NCI-H526 treated with DMSO at 0.1 percent for 48 hours (cell line): Measurements from ENCODE around the gene GPR65.
"Not testable (repeated sequence)": the region's sequence is repeated elsewhere in the genome, so short reads cannot be mapped to it uniquely, and the experiment has no call there.

Source experiments
- DNase-seq: peaks from one replicate; lab custom pipeline; 2025; lab: John Stamatoyannopoulos, UW

The GPR65 gene

DNA sequence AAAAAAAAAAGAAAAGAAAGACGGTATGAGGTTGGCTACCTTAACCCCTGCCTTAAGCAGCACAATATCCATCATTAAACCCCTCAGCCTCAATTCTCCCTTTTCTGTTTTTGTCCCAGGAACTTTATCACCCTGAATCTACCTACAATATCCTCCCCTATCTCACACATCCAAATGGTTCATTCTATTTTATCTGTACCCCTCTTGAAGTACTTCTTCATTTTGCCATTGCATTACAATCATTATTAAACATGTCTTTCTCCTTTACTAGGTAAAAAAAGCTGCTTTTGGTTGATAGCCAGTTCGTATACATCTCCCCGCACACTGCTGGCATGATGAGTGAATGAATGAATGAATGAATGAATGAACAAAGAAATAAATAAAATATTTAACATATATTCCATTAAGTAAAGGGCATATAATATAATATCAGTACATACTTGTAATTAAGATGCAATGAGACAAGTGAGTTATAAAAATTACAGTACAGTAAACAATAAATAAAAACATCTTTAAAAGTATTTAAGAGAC, 364 bp upstream of the GPR65 start:
- no peak for DNase-seq

DNA sequence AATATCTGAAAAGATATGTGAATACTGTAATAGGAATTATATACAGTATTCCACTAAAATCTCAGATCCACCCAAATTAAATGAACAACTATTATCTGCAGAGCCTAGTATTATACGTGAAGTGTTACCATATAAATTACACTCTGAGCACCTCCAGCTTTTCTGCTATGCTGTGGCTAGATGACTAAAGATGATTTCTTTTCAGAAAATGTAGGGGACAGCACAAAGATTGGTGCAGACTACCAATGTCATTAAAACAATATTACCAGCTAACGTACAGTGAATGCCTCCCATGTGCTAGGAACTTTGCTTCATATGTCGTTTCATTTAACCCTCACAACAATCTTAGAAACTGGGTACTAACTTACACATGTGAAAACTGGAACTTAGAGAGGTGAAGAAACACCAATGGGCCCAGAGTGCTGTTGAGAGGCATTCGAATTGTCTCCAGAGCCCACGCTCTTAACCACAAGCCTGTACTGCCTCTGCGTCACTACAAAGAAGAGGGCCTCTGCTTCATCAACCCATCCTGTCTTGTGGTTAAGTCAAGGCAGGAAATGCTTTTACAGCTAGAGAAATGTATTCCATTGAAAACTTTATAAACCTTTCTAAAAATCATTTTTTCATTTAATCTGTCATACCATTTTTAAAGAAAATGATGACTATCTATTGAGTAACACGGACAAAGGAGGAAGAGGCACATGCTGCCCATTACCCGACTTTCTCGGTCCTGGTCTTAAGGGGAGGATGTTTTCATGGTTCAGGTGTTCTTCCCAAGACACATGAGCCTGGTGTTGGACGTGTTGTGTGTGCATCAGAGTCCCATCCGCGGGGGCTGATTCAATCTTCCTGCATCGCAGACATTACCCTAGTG, 1.3 kb downstream of the GPR65 start:
- no peak for DNase-seq

DNA sequence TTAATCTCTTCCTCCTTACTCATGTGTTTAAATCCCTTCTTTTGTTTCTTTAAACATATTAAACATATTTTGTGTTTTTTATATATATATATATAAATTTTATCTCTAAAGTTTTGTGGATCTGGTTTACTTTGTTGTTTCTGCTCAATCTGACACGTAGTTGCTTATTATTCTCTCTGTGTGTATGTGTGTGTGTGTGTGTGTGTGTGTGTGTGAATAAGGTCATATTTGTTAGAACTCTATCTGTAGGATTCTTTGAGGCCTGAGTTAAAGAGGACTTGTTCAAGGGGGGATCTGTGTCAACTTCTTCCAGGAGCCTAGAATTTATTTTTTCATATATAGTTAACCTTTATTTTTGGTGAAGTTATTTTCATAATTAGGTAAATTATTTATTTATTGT, 2.7 kb downstream of the GPR65 start:
- DNase-seq: no peak

DNA sequence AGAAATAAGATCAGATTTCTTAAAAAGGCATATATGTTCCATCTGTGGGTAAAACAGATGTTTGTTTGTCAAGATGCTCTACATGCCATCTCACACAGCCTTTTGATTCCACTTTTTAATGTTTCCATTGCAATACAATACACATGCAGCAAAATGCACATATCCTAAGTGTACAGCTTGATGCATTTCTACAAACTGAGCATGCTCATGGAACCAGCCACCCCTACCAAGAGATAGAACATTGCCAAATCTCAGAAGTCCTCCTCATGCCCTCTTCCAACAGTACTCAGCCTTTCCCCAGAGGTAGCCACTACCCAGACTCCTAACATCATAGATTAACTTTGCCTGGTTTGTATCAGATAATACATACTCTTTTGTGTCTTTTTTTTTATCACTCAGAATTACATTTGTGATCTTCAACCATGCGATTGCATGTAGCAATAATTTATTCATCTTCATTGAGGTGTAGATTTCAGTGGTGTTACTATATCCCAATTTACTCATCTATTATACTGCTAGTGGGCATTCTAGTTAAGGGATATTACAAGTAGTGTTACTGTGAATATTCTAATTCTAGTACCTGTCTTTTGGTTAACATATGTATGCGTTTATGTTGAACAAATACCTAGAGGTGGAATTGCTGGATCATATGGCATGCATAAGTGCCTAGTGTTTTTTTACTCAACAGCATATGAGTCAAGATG, 3.3 kb downstream of the GPR65 start:
- no peak for DNase-seq

DNA sequence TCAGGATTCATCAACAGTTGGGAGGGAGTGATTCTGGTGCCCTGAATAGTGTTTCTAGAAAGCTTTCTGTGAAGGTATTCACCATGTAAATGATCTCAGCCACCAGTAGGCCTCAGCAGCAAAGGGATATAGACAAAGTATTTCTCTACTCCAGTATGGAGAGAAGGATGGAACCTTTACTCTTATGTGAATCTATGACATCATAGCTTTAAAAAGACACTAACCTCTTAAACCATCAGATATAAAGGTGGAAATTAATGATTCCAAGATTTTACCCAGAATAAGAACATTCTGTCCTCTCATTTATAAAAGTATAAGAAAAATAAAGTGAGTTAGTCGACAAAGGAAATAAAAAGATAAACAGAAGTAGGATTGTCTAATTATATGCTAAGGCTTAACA, 4.6 kb downstream of the GPR65 start:
- no peak for DNase-seq

DNA sequence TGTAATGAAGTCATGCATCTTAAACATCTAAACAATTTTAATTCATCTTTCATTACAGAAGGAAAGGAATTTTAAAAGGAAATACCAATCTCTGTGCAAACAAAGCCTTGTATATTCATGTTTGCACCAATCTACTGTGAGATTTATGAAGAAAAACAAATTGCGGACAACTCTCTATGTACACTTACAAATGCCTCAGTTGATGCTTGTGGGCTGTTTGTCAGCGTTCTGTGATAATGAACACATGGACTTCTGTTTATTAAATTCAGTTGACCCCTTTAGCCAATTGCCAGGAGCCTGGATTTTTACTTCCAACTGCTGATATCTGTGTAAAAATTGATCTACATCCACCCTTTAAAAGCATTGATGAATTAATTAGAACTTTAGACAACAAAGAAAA, 5.4 kb downstream of the GPR65 start:
- DNase-seq: no peak

DNA sequence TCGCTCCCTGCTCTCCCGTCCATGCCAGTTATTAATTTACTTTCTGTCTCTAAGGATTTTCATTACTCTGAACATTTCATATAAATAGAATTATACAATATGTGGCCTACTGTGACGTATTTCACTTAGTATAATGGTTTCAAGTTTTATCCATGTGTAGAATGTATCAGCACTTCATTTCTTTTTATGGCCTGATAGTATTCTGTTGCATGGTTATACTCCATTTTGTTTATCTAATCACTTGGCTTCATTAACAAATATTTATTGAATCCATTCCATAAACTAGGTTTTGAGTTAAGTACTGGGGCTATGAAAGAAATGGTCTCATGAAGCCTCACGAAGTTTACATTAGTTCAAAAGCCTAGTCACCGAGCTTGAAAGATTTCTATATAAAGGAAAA, 7.6 kb downstream of the GPR65 start:
- DNase-seq: no peak

DNA sequence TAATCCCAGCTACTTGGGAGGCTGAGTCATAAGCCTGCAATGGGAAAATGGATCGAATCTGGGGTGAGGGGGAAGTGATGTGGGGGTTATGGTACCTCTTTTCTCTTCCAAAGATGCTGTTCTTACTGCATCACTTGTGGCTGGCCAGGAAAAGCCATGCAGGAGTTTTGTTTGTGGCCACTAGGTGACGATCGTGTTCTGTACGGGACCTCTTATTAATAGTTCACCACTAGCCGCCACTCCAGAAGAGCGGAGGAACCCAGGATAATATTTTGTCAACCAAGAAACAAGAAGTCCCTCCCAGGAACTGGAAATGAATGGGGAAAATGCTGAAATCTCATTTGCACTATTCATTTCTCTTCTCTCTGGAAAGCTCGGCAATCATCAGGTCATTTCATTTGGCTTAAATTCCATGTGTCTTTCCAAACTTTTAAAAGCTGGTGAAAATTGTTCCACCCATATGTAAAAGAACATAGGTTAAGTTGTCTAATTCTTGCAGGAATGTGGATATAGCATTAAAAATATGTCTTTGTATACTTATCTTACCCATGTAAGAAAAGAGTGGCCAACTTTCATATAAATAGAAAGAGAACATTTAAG, 8.9 kb downstream of the GPR65 start:
- peak; percentile 40 for DNase-seq

DNA sequence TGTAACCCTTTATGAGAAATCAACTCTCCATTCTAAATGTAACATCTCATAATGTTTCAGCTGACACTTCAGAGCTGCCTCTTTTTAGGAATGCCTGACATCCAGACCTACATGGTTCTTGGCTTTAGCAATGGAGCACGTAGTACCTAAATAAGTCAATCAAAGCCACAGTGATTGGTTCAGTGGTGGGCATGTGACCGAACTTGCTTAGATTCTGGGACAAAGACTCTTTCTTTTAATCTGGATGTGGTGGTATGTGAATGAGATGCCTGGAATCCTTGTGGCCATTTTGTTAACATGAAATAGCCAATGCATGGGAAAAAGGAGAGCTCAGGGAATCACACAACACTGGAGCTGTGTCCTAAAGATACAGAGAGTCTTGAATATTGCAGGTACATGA, 11.8 kb downstream of the GPR65 start:
- no peak for DNase-seq

DNA sequence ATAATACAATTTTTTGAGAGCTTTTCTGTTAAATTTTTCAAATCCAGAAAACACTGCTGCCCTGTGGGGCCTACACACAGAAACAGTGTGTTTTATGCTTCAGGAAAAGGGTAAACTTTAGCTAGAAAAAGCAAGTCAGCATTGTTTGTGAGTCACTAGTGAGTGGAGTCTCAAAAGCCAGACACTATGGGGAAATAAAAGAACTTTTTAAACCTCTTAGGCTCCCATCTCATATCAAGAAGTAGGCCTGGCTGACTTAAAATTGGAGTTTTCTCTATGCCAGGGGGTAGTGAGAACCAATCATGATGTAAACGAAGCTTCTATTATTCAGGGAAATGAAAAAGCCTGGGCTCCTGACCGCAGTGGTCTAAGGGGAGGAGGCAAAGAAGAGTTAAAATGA, 12.6 kb downstream of the GPR65 start:
- no peak for DNase-seq

DNA sequence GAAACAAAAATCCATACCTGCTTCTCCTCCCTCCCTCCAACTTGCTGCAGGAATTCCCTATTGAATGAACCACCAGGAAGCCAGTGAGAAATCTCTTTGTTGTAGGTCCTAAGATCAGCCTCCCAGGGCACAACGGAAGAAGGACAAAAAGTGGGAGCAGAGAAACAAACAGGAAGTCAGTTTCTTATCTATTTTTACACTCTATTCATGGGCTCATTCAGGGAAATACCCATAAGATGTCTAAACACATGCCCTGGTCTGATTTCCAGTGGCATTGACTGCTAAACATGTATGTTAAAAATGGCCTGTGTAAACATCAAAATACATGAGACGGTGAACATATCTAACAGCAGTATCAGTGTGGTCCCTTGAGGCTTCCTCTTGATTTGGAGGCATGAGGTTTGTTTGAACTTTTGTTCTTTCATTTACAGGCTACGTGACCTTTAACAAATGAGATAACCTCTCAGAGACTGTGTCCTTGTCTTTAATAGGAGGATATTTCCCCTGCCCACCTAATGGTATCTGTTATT, 18.8 kb downstream of the GPR65 start:
- DNase-seq: no peak

DNA sequence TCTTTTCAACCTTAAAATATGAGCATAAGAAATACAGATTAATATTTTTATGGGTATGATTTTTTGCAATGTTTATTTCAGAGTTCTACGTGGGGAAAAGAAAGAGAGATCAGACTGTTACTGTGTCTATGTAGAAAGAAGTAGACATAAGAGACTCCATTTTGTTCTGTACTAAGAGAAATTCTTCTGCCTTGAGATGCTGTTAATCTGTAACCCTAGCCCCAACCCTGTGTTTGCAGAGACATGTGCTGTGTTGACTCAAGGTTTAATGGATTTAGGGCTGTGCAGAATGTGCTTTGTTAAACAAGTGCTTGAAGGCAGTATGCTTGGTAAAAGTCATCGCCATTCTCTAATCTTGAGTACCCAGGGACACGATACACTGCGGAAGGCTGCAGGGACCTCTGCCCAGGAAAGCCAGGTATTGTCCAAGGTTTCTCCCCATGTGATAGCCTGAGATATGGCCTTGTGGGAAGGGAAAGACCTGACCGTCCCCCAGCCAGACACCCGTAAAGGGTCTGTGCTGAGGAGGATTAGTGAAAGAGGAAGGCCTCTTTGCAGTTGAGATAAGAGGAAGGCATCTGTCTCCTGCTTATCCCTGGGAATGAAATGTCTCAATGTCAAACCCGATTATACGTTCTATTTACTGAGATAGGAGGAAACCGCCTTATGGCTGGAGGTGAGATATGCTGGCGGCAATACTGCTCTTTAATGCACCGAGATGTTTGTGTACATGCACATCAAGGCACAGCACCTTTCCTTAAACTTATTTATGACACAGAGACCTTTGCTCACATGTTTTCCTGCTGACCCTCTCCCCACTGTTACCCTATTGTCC, 19.5 kb downstream of the GPR65 start:
- not testable (repeated sequence) for DNase-seq

DNA sequence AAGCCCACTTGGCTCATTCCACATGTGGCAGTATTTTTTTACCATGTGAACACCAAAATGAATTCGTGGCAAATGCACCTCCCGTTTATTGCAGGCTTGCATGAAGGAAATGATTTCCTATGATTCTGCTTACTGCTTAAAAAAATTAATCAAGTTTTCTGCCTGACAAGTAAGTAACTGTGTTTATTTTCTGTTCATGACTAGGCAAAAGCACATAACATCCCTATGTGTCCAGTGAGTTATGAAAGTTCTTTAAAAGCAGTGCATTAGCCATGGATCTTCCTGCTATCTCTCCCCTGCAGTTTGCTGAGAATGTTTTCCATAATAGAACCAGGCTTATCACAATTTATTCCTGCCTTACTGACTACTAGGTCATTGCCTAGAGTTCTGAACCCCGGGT, 20.4 kb downstream of the GPR65 start:
- no peak for DNase-seq

DNA sequence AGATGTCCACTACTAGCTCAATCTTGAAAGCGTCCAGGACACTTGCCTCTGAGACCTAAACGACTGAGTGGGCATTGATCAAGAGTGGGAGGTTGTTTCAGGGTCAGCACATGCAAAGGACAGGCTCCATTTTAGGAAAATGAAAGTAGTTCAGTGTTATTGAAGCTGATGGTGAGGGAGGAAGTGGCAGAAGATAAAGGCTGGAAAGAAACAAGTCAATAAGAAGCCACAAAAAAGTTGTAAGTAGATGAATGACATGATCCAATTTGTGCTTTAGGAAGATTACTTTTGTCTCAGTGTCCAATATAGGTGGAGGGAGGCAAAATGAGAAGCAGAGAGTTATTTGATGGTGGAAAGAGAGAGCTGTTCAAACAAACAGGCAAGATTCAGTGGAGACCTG, 22.0 kb downstream of the GPR65 start:
- DNase-seq: no peak

DNA sequence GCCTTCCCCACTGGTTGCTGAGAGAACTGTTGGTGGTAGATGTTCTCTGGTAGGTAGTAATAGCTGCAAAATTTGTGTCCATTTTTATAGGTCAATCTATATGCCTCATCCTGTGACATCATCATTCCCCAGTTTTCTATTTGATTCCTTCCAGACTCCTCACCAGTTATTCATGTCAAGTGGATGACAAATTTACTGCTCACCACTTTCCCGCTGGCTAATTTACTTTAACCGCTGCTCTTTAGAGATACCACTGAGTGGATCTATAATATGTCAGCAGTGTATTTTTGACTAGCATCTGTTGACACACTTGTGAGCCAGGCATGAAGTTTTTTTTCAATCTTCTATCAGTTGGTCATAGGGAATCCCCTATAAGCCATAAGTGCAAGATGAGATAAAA, 24.6 kb downstream of the GPR65 start:
- DNase-seq: no peak

DNA sequence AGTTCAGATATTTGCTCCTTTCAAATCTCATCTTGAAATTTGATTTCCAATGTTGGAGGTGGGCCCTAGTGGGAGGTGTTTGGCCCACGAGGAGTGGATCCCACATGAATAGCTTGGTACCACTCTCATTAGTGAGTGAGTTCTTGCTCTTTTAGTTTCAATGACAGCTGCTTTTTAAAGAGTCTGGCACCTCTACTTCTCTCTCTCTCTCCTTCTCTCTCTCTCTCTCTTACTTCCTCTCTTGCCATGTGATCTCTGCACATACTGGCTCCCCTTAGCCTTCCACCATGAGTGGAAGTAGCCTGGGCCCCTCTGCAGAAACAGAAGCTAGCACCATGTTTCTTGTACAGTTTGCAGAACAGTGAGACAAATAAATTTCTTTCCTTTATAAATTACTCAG, 25.1 kb downstream of the GPR65 start:
- DNase-seq: no peak

DNA sequence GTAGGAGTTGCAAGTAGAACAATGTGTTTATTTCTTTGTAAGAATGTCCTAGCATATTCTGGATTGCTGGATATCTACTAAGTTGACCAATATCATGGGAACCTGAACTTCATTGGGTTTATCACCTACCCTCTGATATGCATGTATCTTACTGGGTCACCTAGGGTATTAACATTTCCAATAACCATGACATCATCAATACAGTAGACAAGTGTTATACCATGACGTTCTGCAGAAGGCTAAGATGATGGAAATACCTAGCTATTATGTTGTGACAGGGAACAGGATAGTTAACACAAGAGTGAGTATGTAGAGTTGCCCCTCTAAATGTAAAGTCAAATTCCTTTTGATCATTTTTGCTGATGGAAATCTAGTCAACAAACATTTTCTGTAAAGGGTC, 26.0 kb downstream of the GPR65 start:
- no peak for DNase-seq

DNA sequence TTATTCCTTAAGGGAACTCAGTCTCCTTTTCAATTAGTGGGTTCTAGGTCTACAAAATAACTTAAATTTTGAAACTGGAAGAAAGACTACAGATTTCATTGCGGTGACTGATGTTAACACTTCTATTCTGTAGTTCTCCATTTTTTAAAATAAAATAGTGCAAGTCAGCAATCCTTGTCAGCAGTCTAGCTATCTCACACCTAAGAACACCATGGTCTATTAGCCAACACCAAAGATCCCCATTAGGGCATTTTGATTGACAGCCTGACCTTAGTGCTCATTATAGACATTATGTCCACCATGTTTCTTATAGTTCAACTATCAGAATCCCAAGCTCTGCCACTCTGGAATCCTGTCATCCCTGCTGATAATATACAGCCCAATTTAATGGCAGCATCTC, 27.4 kb downstream of the GPR65 start:
- DNase-seq: no peak

DNA sequence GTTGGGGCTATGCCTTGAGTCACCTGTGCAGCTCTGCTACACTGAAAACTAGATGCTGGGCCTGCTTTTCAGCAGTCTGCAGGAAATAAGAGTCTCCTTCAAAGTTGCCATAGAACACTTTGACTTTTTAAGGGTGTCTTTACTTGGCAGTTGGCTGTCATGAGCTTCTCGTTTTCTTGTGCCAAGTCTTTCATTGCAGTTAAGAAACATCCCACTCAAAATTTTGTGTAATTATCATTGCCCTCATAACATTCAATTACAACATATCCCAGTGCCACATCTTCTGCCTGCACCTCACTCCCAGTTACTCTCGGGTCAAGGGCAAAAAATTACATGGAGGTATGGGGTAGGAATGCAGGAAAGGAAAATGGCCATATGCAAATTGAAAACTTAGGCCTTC, 29.1 kb downstream of the GPR65 start:
- no peak for DNase-seq

DNA sequence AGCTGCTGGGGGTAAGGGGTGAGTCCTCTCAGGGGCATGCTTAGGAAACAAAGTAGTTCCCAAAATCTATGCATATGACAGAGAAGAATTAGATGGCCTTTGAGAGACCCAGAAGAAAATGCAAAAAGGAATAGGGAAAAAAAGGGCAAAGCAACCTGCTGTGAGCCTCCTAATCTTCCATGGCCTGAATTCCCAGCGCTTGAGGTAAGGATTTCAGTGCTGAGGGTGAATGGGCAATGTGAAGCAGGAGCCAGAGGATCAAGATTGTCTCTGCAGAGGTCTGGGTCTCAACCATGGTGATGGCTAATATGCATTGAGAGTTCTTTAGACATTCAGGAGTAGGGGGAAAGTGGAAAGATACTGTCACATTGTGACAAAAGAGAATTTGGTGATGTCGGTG, 31.5 kb downstream of the GPR65 start:
- DNase-seq: no peak

DNA sequence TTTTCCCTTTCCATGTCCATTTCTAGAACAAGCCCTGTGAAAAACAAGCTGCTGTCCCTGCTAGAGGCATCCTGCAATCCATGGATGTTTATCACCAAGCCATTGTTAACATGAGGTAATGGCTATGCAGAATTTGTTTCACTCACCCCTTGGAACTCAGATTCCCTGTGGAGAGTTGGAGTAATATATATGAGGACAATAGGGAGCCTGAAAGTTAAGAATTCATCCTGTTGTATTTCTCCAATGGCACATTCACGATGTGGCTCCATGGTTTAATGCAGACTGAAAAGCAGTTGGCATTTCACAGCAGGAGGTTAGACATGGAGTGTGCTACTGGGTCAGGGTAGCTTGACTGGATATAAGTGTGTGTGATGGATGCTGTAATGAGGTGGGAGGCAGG, 32.4 kb downstream of the GPR65 start:
- DNase-seq: no peak

DNA sequence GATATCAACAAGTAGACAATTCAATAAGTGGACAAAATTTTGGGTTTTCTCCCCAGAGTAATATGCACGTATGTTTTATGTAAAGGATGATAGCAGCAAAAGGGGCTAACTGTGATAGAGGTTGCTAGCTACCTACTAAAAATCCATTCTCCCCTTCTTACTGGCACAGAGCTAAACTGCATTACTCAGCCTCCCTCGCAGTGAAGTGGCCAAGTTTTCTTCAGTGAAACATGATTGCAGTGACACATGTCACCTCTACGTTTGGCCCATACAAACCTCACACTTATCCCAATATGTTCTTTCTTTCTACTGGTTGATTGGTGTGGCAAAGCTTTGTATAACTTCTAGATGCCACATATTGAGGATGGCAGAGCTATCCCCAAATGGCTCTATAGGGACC, 34.3 kb downstream of the GPR65 start:
- no peak for DNase-seq
